8988T (cell line): ENCODE data around the gene TMSB10.

Experiments
- DNase-seq: peaks from one replicate; pipeline ENCODE4 v3.0.0; 2011

TMSB10 gene

GRCh38 chr2:84880645-84881521 is 24.6 kb upstream of the TMSB10 start, which contains the start of gene TRABD2A:
TSS of gene TRABD2A (minus strand) at chr2:84881084. CDS start at chr2:84881039, 45 bp downstream.
- DNase-seq: no peak

GRCh38 chr2:84881581-84882413 is 23.7 kb upstream of the TMSB10 start:
- peak; percentile 55 for DNase-seq

- DNase-seq: no peak
Measured at GRCh38 chr2:84882414-84882738, 23.1 kb upstream of the TMSB10 start.

DNA sequence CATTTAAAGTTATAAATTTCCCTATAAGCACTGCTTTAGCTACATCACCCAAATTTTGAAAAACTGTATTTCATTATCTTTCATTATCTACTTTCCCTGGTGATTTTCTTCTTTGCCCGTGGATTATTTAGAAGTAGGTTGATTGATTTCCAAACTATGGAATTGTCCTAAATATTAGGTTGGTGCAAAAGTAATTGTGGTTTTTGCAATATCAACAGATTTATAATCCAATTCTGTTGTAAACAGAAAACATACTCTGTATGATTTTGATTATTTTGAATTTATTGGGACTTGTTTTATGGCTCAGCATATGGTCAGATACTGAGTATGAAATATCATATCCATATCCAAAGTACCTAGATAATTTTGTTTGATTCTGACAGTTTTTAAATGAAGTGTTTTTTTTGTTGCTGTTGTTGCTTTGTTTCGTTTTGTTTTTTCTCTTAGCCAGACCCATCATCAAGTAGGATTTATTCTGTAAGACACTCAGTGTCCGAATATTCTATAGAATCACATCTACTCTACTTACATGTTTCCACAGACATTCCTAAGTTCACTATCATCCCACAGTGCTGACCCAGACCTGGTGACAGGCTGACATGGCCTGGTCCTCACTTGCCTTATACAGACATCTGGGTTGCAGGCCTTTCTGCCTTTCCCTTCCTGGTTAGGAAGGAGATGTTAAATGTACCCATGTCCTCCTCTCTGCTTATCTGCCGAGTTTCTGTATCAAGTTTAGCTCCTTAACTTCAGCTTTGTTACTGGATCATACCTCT is 22.5 kb upstream of the TMSB10 start:
- no peak for DNase-seq

- DNase-seq: no peak
Measured at GRCh38 chr2:84884449-84884848, 21.0 kb upstream of the TMSB10 start.

DNA sequence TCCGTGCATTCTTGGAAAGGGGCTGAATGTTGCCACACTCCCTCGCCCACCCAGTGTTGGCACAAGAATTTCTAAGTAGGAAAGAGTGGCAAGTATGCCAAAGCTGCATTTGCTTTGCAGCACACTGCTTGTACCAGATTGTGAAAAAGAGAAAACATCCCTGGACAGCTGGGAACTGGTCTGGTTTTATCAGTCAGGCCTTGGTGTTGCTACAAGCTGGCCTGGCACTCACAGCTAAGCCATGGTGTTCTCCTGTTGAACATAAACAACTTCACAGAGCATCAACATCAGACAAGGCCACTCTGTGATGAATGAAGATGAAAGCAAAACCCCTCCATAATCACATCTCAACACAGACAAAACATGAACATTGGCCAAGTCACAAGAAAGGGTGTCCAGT is 20.3 kb upstream of the TMSB10 start:
- DNase-seq: no peak

DNA sequence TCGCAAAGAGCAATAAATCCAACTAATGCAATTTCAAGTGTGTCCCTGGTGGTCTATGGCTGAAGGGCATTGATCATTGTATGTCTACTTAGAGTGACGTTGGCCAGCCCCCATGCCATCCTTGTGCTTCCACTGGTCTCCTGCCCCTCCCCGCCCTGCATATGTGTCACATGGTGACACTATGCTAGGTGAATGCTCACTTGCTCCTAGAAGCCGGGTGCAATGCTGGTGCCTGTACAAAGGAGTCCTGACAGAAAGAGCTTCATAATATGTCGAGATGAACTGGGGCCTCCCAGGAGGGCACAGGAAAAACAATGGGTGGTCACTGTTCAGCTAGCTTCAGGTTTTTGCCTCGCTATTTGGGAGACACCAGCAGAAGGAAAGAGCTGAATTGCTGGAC is 18.7 kb upstream of the TMSB10 start:
- no peak for DNase-seq

GRCh38 chr2:84888401-84889276 is 16.8 kb upstream of the TMSB10 start:
- no peak for DNase-seq

GRCh38 chr2:84889332-84889731 is 16.1 kb upstream of the TMSB10 start:
- no peak for DNase-seq

DNA sequence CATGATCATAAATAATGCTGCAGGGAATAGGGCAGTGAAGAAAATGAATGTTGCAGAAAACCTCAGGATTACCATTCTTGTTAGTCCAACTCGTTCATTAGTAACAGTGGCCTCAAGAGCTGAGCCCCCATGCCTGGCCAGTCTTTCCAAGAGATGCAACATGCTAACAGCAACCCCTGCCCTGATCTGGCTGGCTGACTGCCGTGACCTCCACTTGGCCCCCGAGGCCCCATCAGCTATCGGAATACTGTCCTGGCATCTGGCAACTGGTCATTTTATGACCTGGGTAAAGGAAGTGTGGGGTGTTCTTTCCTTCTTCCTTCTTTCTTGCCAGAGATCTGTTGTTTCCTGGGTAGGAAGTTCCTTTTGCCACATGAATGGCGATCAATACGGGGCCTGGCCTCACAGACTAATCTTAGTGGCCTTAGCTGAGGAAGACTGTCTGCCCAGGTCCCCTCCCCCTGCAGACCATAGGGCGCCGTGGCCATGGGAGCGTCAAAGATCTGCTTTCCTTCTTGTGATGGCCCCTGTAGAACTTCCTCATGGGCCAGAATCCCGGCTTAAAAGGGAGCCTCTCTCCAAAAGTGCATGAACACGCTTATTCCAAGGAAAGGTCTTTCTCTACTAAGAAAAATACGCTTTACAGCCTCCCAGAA is 14.0 kb upstream of the TMSB10 start:
- DNase-seq: no peak

- no peak for DNase-seq
Measured at GRCh38 chr2:84894131-84894586, 11.3 kb upstream of the TMSB10 start.

DNA sequence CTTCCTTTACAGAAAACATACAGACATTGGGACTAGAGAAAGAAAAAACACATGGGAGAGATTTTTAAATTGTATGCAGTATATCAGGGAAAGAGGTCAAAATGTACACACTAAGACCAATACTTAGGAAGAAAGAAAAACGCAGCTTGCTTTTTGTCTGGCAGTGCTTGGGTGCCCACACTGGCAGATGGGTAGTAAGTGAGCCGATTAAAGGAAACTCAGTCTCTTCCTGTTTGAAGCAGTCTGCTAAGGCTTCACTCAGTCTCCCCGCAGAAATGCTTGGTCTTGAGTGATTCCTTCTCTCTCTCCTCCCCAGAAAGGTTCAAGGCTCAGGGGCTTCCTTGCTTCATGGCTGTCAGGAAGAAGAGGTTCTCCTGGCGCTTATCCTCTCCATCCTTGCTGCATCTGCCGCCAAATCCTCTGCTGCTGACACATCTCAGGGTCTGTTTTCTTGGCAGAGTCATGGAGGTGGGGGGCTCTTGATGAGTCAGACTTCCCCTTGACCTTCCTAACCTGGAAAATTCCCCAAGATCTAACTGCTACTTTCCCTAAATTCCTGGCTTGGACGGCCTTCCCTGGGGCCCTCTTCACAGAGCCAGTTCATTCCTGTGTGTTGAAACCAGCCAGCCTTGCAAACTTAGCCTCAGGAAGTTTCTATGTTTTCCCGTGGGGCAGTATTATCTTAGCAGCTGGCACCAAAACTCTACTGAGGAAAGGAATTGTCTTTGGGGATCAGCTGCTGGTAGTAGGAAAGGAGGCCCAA is 10.5 kb upstream of the TMSB10 start:
- DNase-seq: no peak

DNA sequence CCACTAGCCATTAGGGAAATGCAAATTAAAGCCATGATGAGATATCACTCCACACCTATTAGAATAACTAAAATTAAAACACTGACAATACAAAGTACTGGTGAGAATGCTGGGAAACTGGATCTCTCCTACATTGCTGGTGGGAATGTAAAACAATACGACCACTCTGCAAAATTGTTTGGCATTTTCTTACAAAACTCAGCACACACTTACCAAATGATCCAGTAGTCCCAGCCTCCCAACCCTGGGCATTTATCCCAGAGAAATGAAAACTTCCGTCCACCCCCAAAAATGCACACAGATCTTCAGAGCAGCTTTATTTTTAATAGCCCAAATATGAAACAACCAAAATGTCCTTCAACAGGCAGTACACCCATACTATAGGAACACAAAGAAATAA is 8.9 kb upstream of the TMSB10 start:
- no peak for DNase-seq

- DNase-seq: no peak
Measured at GRCh38 chr2:84897773-84898172, 7.7 kb upstream of the TMSB10 start.

DNA sequence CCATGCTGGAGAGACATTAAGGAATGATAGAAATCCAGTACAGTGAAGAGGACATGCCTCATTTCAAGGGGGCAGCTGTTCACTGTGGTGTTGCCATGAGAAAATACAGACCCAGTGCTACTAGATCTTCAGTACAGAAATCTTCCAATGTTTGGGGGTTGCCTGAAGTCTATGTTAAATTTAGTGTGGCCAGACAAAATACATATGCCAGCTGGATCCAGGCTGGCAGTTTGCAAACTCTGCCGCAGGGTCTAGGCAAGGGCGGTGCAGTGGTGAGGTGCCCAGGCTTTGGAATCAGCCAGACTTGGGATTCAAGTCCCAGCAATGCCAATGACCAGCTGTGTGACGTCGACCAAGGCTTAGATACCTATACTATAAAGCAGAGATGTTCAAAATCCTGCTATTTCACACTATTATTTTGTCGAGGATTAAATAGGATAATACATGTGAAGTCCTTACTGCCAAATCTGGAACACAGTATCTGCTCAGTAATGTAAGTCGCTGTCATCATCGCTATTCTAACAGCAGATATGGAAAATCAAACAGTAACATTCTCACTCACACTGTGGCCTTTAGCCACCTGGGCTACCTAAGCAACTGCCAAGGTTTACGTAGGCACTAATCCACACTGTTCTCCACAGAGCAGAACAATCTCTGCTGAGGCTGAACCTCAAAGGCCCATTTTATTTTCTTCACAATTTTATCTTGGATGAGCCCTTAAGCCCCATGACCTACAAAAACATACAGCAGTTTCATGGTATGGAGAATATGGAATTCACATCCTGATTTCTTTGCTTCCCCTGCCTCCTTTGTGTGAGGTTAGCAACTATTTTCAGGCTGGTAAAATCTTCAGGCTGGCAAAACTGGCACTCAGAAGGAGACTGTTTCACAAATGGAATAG is 5.9 kb upstream of the TMSB10 start:
- DNase-seq: no peak

DNA sequence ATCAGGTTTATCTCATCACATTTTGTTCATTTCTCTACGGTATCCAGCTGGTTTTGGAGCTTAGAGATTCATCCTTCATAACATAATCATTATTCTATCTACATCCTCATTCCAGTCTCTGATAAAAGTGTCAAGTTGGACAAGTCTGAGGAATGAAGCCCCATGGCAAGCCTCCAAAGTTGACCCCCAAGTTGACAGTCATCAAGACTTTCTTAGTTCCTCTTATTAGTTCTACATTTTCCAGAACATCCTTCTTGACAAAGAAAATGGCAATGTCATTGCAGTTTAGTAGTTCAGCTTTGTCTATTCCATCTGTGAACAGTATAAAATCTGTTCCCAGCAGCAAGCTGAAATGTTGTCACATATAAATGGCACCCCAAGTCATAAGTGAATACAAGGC is 4.5 kb upstream of the TMSB10 start:
- DNase-seq: no peak

DNA sequence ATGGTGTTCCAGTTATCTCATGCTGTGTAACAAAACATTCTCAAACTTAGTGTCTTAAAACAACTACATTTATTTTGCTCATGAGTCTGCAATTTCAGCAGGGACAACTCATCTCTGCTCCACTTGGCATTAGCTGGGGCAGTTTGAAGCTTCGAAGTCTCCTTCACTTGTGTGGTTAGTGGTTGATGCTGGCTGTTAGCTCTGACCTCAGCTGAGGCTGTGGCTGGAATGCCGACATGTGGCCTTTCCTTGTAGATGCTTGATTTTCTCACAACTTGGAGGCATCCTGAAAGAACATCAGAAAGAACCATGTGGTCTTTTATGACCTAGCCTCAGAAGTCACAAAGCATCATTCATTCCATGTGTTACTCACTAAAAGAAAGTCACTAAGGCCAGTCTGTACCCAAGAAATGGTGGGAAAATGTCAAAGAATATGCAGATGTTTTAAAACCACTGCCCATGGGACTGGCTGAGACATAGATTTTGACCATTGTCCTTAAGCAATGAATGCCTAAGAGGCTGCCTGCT is 3.8 kb upstream of the TMSB10 start:
- no peak for DNase-seq

DNA sequence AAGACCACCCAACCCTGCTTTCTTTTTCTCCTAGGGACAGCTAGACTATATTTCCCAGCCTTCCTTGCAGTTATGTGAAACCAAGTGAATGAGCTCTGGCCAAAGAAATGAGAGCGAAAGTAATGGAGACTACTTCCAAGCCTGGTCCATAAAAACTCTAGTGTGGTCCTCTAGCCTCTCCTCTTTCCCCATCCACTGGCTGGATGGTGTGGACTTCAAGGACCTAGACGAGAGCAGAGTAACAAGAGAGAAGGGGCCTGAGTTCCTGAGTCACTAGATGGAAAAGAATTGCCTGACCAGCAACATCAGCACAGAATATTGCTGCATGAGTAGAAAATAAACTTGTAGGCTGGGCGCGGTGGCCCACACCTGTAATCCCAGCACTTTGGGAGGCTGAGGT is 2.9 kb upstream of the TMSB10 start:
- DNase-seq: no peak

- no peak for DNase-seq
Measured at GRCh38 chr2:84904151-84904550, 1.3 kb upstream of the TMSB10 start.
